NT2/D1 (cell line): Measurements from ENCODE around the gene PRR29.

Experiments used
- SUZ12 ChIP-seq: IDR thresholded peaks from 2 replicates; pipeline ENCODE4 v1.6.1; 2011; ENCODE audit not compliant: insufficient read length, insufficient read depth; ENCODE audit errors: extremely low read depth
- ZNF274 ChIP-seq: IDR thresholded peaks from 2 replicates; pipeline ENCODE4 v1.6.1; 2011; ENCODE audit warnings: mild to moderate bottlenecking, low read depth, low read length

GRCh38 chr17:64004218-64004770, 6.1 kb downstream of the PRR29 start:
- no peak for TF ChIP-seq SUZ12
- TF ChIP-seq ZNF274, result no peak
